RWPE2 (cell line): ENCODE data around the gene CCDC57.

Source experiments
- ATAC-seq: fragments of 200-7000 bp; cut with Tn5 transposase; 3 replicates; pipeline ENCODE4 v1.9.1; 2021; ENCODE audit warnings: low read depth
- DNase-seq: peaks from one replicate; pipeline ENCODE4 v3.0.0-alpha.2; 2020; ENCODE audit warnings: low spot score
- H3K27ac ChIP-seq: fragments of 450-650 bp; 2 replicates; pipeline ENCODE4 v1.5.1; 2017; ENCODE audit warnings: mild to moderate bottlenecking; ENCODE audit not compliant: poor library complexity, severe bottlenecking
- H3K27me3 ChIP-seq: fragments of 250-450 bp; sonication (Bioruptor Pico); 2 replicates; pipeline ENCODE4 v1.5.1; 2021; ENCODE audit warnings: mild to moderate bottlenecking, moderate library complexity; ENCODE audit not compliant: insufficient read depth, poor library complexity, severe bottlenecking
- H3K36me3 ChIP-seq: fragments of 250-450 bp; sonication (Bioruptor Pico); 2 replicates; pipeline ENCODE4 v1.5.1; 2020; ENCODE audit warnings: low read depth, mild to moderate bottlenecking, moderate library complexity
- H3K4me1 ChIP-seq: fragments of 250-450 bp; sonication (Bioruptor Pico); 2 replicates; pipeline ENCODE4 v1.5.1; 2021; ENCODE audit warnings: mild to moderate bottlenecking, moderate library complexity; ENCODE audit not compliant: insufficient read depth, poor library complexity, severe bottlenecking
- H3K4me3 ChIP-seq: fragments of 250-450 bp; sonication (Bioruptor Pico); 2 replicates; pipeline ENCODE4 v1.5.1; 2021; ENCODE audit warnings: mild to moderate bottlenecking, moderate library complexity; ENCODE audit not compliant: severe bottlenecking
- H3K9me3 ChIP-seq: fragments of 250-450 bp; sonication (Bioruptor Pico); 2 replicates; pipeline ENCODE4 v1.5.1; 2021; ENCODE audit warnings: mild to moderate bottlenecking, moderate library complexity; ENCODE audit not compliant: severe bottlenecking
- CTCF ChIP-seq: fragments of 450-650 bp; IDR thresholded peaks from one replicate; pipeline ENCODE4 v1.5.1; 2017; ENCODE audit warnings: mild to moderate bottlenecking, moderate library complexity; ENCODE audit not compliant: poor library complexity, severe bottlenecking

The CCDC57 gene

GRCh38 chr17:82085031-82085861, 127.4 kb downstream of the CCDC57 start:
- no peaks in the 10 kb centered on the region for H3K9me3 ChIP-seq
- H3K4me1 ChIP-seq: no peaks in the 10 kb centered on the region
- no peak for ATAC-seq
- no peak for TF ChIP-seq CTCF
- H3K27me3 ChIP-seq: no peaks in the 10 kb centered on the region
- no peak for DNase-seq
- no peak overlapping the region for H3K4me3 ChIP-seq
- peaks cover 99% of the 10 kb centered on the region for H3K36me3 ChIP-seq
- no peak overlapping the region for H3K27ac ChIP-seq

GRCh38 chr17:82084373-82085030, 128.1 kb downstream of the CCDC57 start:
- Histone ChIP-seq H3K27me3 (no peaks in the 10 kb centered on the region), H3K36me3 (peaks cover 99% of the 10 kb centered on the region), H3K4me1 (no peaks in the 10 kb centered on the region), H3K27ac (no peak overlapping the region), H3K4me3 (no peak overlapping the region), H3K9me3 (no peaks in the 10 kb centered on the region)
- TF ChIP-seq CTCF: no peak
- ATAC-seq (no peak), DNase-seq (no peak)

- peaks cover 96% of the 10 kb centered on the region for H3K36me3 ChIP-seq
- no peak overlapping the region for H3K4me3 ChIP-seq
- H3K27me3 ChIP-seq: no peaks in the 10 kb centered on the region
- H3K27ac ChIP-seq: no peak overlapping the region
- no peak for TF ChIP-seq CTCF
- no peak for DNase-seq
- no peaks in the 10 kb centered on the region for H3K4me1 ChIP-seq
- H3K9me3 ChIP-seq: no peaks in the 10 kb centered on the region
- ATAC-seq: no peak
Observed at GRCh38 chr17:82083533-82084359, 128.9 kb downstream of the CCDC57 start.

- Histone ChIP-seq H3K36me3 (peaks cover 94% of the 10 kb centered on the region), H3K9me3 (no peaks in the 10 kb centered on the region), H3K4me3 (no peak overlapping the region), H3K4me1 (no peaks in the 10 kb centered on the region), H3K27me3 (no peaks in the 10 kb centered on the region), H3K27ac (no peak overlapping the region)
- TF ChIP-seq CTCF: no peak
- no peak for ATAC-seq
- no peak for DNase-seq
Observed at GRCh38 chr17:82083009-82083408, 129.6 kb downstream of the CCDC57 start.
